ENCODE measurements around the gene MORC2. TPM values are rescaled to one million over a fixed set of nuclear protein-coding genes. Genes with fewer than 3 reads are reported as not detected.

MORC2 gene
- total RNA-seq, 3 donors from 2014 or later: 12.8 to 22.9 (median 19.6) TPM

- DNase-seq (ENCODE audit: low spot score in 2 of 2): no peak
- no peaks in the 10 kb centered on the region for H3K4me1 ChIP-seq
- intact Hi-C loops (cut with DNase I; ENCODE audit: low total_unique reads): loop anchor here (10.0 kb wide), 1 partner anchor 305 kb away; no protein-coding TSS in a partner anchor
- H3K4me3 ChIP-seq: no peak overlapping the region
- H3K27me3 ChIP-seq: no peaks in the 10 kb centered on the region
- peaks cover 4 to 8% of the 10 kb centered on the region in 2 donors for H3K9me3 ChIP-seq
- no peaks in the 10 kb centered on the region for H3K36me3 ChIP-seq
- TF ChIP-seq CTCF (IDR thresholded peaks at IDR 0.05) (no peak), POLR2A (IDR thresholded peaks at IDR 0.05) (no peak), POLR2AphosphoS5 (IDR thresholded peaks at IDR 0.05) (no peak)
- no peak overlapping the region for H3K27ac ChIP-seq
Measured at GRCh38 chr22:30919973-30920372, 48.6 kb downstream of the MORC2 start.

- H3K36me3 ChIP-seq: no peaks in the 10 kb centered on the region
- intact Hi-C loops (cut with DNase I; ENCODE audit: low total_unique reads): no loop called here
- no peak for DNase-seq (ENCODE audit: low spot score in 2 of 2)
Measured at GRCh38 chr22:30918761-30919160, 49.8 kb downstream of the MORC2 start.

GRCh38 chr22:30910358-30910757, 58.2 kb downstream of the MORC2 start:
- intact Hi-C loops (cut with DNase I; ENCODE audit: low total_unique reads): no loop called here
- Histone ChIP-seq H3K4me1 (no peaks in the 10 kb centered on the region), H3K27ac (no peak overlapping the region), H3K4me3 (no peak overlapping the region), H3K9me3 (peaks cover 5% of the 10 kb centered on the region in 2 donors), H3K27me3 (no peaks in the 10 kb centered on the region), H3K36me3 (no peaks in the 10 kb centered on the region)
- TF ChIP-seq CTCF (IDR thresholded peaks at IDR 0.05): no peak
- no peak for TF ChIP-seq POLR2A (IDR thresholded peaks at IDR 0.05)
- no peak for TF ChIP-seq POLR2AphosphoS5 (IDR thresholded peaks at IDR 0.05)
- no peak for DNase-seq (ENCODE audit: low spot score in 2 of 2)

More at GRCh38 chr22:30918761-30919160, 49.8 kb downstream of the MORC2 start:
- H3K27ac ChIP-seq: no peak overlapping the region
- H3K4me1 ChIP-seq: no peaks in the 10 kb centered on the region
- no peak overlapping the region for H3K4me3 ChIP-seq
- no peak for TF ChIP-seq POLR2A (IDR thresholded peaks at IDR 0.05)
- no peak for TF ChIP-seq CTCF (IDR thresholded peaks at IDR 0.05)
- no peak for TF ChIP-seq POLR2AphosphoS5 (IDR thresholded peaks at IDR 0.05)
- peaks cover 5 to 10% of the 10 kb centered on the region in 2 donors for H3K9me3 ChIP-seq
- no peaks in the 10 kb centered on the region for H3K27me3 ChIP-seq

GRCh38 chr22:30909306-30909705, 59.3 kb downstream of the MORC2 start:
- Histone ChIP-seq H3K27me3 (no peaks in the 10 kb centered on the region), H3K4me1 (no peaks in the 10 kb centered on the region), H3K9me3 (no peaks in the 10 kb centered on the region), H3K36me3 (no peaks in the 10 kb centered on the region), H3K27ac (no peak overlapping the region), H3K4me3 (no peak overlapping the region)
- intact Hi-C loops (cut with DNase I; ENCODE audit: low total_unique reads): no loop called here
- no peak for TF ChIP-seq POLR2AphosphoS5 (IDR thresholded peaks at IDR 0.05)
- TF ChIP-seq CTCF (IDR thresholded peaks at IDR 0.05): no peak
- no peak for DNase-seq (ENCODE audit: low spot score in 2 of 2)

GRCh38 chr22:30908051-30908461, 60.5 kb downstream of the MORC2 start:
- no peaks in the 10 kb centered on the region for H3K27me3 ChIP-seq
- no peaks in the 10 kb centered on the region for H3K4me1 ChIP-seq
- intact Hi-C loops (cut with DNase I; ENCODE audit: low total_unique reads): no loop called here
- H3K4me3 ChIP-seq: no peak overlapping the region
- no peak for DNase-seq (ENCODE audit: low spot score in 2 of 2)
- no peak overlapping the region for H3K27ac ChIP-seq
- no peaks in the 10 kb centered on the region for H3K36me3 ChIP-seq
- H3K9me3 ChIP-seq: no peaks in the 10 kb centered on the region
- TF ChIP-seq POLR2AphosphoS5 (IDR thresholded peaks at IDR 0.05): no peak
- no peak for TF ChIP-seq CTCF (IDR thresholded peaks at IDR 0.05)
- no peak for TF ChIP-seq POLR2A (IDR thresholded peaks at IDR 0.05)

Measured in breast epithelium (tissue), 4 donors.